Upper lobe of left lung (tissue), 4 donors: Measurements from ENCODE around the gene KIAA0825.

Source experiments
- CTCF ChIP-seq, 6 experiments: fragments of 450-650 bp in 4 of 6; fragments of 200-600 bp in 2 of 6; sonication (generic) in 2 of 6; IDR thresholded peaks; one replicate each; pipeline ENCODE4 v1.5.1; 2016 to 2019; ENCODE audit warnings: antibody characterized with exemption in 6 of 6
- POLR2AphosphoS5 ChIP-seq, 2 donors: sonication (generic); formaldehyde crosslinking; IDR thresholded peaks; one replicate each; pipeline ENCODE4 v1.5.1; 2017; ENCODE audit warnings: antibody characterized with exemption in 2 of 2

DNA sequence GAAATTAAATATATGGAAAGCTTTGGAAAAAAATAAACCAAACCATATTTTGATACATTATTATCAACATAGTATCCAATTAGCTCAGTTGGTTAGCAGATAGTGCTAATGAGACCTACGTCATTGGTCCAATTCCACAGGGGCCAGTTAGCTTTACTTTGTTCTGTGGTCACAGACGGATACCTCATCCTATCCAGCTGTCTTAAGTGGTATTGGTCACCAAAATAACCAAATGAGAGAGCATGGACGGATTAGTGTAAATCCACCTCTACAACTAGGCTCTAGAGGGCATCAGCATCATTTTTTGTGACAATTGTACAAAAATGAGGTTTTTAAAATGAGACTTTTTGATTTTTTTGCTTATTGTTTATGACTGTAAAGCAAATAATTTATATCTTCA lies 364.2 kb downstream of the KIAA0825 start:
- TF ChIP-seq CTCF (IDR thresholded peaks at IDR 0.05), result no peak
- no peak for TF ChIP-seq POLR2AphosphoS5 (IDR thresholded peaks at IDR 0.05)
